CD14-positive monocyte (primary cell): Measurements from ENCODE around the gene PAEP. TPM values are rescaled to one million over a fixed set of nuclear protein-coding genes. Genes with fewer than 3 reads are reported as not detected.

ENCODE experiments used
- DNase-seq, 3 donors: peaks; one replicate each; pipeline ENCODE4 v3.0.0-alpha.2; 2011 to 2022
- H2AFZ ChIP-seq: 2 replicates; pipeline ENCODE4 v1.6.0; 2012; ENCODE audit warnings: mild to moderate bottlenecking, low read depth, low read length, inconsistent platforms; ENCODE audit not compliant: insufficient read depth, poor library complexity, severe bottlenecking
- H3K27ac ChIP-seq, 2 donors: 1 replicate in 1 of 2; 2 replicates in 1 of 2; pipeline ENCODE4 v1.5.1; 2012 to 2013; ENCODE audit warnings: low read length in 2 of 2, control low read depth in 1 of 2, inconsistent platforms in 1 of 2, low read depth in 1 of 2, mild to moderate bottlenecking in 1 of 2
- H3K27me3 ChIP-seq, 2 donors: one replicate each; pipeline versions ENCODE4 v1.6.0 to v1.6.1; 2011 to 2013; ENCODE audit warnings: low read length in 2 of 2; ENCODE audit not compliant: control insufficient read depth in 2 of 2, insufficient read depth in 2 of 2
- H3K36me3 ChIP-seq, 2 donors: replicated peaks in 1 of 2; 1 replicate in 1 of 2; 2 replicates in 1 of 2; pipeline versions ENCODE4 v1.5.1 to v1.6.1; 2012 to 2013; ENCODE audit warnings: low read length in 2 of 2, control low read depth in 1 of 2, inconsistent platforms in 1 of 2, mild to moderate bottlenecking in 1 of 2; ENCODE audit not compliant: insufficient read depth in 2 of 2, control insufficient read depth in 1 of 2
- H3K4me1 ChIP-seq, 2 donors: 1 replicate in 1 of 2; 2 replicates in 1 of 2; pipeline versions ENCODE4 v1.5.1 to v1.6.1; 2012 to 2013; ENCODE audit warnings: low read length in 2 of 2, control low read depth in 1 of 2, inconsistent platforms in 1 of 2, mild to moderate bottlenecking in 1 of 2, moderate library complexity in 1 of 2; ENCODE audit not compliant: insufficient read depth in 2 of 2, control insufficient read depth in 1 of 2
- H3K4me2 ChIP-seq: replicated peaks from 2 replicates; pipeline ENCODE3; 2012; ENCODE audit warnings: low read length, moderate library complexity, mild to moderate bottlenecking; ENCODE audit not compliant: poor library complexity, severe bottlenecking; ENCODE audit errors: extremely low read depth
- H3K4me3 ChIP-seq, 3 experiments: fragments of 200-600 bp in 1 of 3; sonication (generic) in 1 of 3; replicated peaks in 1 of 3; 1 replicate in 2 of 3; 2 replicates in 1 of 3; pipeline ENCODE4 v1.5.1; 2011 to 2013; ENCODE audit warnings: low read length in 3 of 3, mild to moderate bottlenecking in 3 of 3, control low read depth in 2 of 3, low read depth in 2 of 3, inconsistent platforms in 1 of 3, moderate library complexity in 1 of 3
- H3K79me2 ChIP-seq: 2 replicates; pipeline ENCODE4 v1.6.0; 2012; ENCODE audit warnings: mild to moderate bottlenecking, control low read depth, inconsistent platforms, low read length, moderate library complexity; ENCODE audit not compliant: insufficient read depth
- H3K9ac ChIP-seq: 2 replicates; pipeline ENCODE4 v1.6.0; 2017; ENCODE audit warnings: low read length, mild to moderate bottlenecking; ENCODE audit not compliant: insufficient read depth, poor library complexity, severe bottlenecking
- H3K9me3 ChIP-seq, 2 donors: replicated peaks in 1 of 2; 1 replicate in 1 of 2; 2 replicates in 1 of 2; pipeline versions ENCODE4 v1.5.1 to v1.6.1; 2012 to 2013; ENCODE audit warnings: low read length in 2 of 2, control low read depth in 1 of 2; ENCODE audit not compliant: control insufficient read depth in 1 of 2, insufficient read depth in 1 of 2
- H4K20me1 ChIP-seq: 2 replicates; pipeline ENCODE4 v1.6.0; 2012; ENCODE audit warnings: mild to moderate bottlenecking, low read length, control low read depth, moderate library complexity; ENCODE audit not compliant: insufficient read depth
- H3K27ac Mint-ChIP-seq, 7 donors: one replicate each; pipeline ENCODE4 v1.8.0; 2020; ENCODE audit warnings: mild to moderate bottlenecking in 7 of 7, mixed read lengths in 7 of 7, moderate library complexity in 6 of 7, inconsistent platforms in 2 of 7
- H3K27me3 Mint-ChIP-seq, 3 donors: one replicate each; pipeline ENCODE4 v1.8.0; 2021 to 2022; ENCODE audit warnings: low read depth in 3 of 3, mild to moderate bottlenecking in 3 of 3, mixed read lengths in 3 of 3, moderate library complexity in 3 of 3, inconsistent platforms in 1 of 3
- H3K36me3 Mint-ChIP-seq, 2 donors: one replicate each; pipeline ENCODE4 v1.8.0; 2020; ENCODE audit warnings: mixed read lengths in 2 of 2, inconsistent platforms in 1 of 2, mild to moderate bottlenecking in 1 of 2
- H3K4me1 Mint-ChIP-seq: one replicate; pipeline ENCODE4 v1.8.0; 2020; ENCODE audit warnings: mild to moderate bottlenecking, mixed read lengths
- H3K4me3 Mint-ChIP-seq, 2 donors: one replicate each; pipeline ENCODE4 v1.8.0; 2020; ENCODE audit warnings: mild to moderate bottlenecking in 2 of 2, mixed read lengths in 2 of 2, moderate library complexity in 1 of 2
- H3K9me3 Mint-ChIP-seq, 7 donors: one replicate each; pipeline ENCODE4 v1.8.0; 2020 to 2022; ENCODE audit warnings: mixed read lengths in 7 of 7, mild to moderate bottlenecking in 6 of 7, moderate library complexity in 6 of 7, inconsistent platforms in 2 of 7
- CTCF ChIP-seq: fragments of 200-600 bp; IDR thresholded peaks from one replicate; pipeline ENCODE4 v1.8.0; 2022; ENCODE audit warnings: antibody characterized with exemption, mild to moderate bottlenecking
- WGBS: methylation state at CpG from one replicate; pipeline ENCODE4 v1.1.5; 2013; ENCODE audit warnings: missing lambda C conversion rate; ENCODE audit not compliant: insufficient coverage; 5-methylcytosine and 5-hydroxymethylcytosine counted together
- intact Hi-C, 2 donors: fragments of 100-400 bp; cut with micrococcal nuclease; formaldehyde crosslinking; loops; one replicate each; pipeline versions ENCODE4 v1.15.0 to v1.15.1; 2023
- polyA plus RNA-seq, 3 donors: library from polyadenylated mRNA; depleted of rRNA in 1 of 3; unstranded in 2 of 3; stranded (reverse) in 1 of 3; fragments of 300-500 nt in 2 of 3; fragments of >200 nt in 1 of 3; fragmentation: Illumina TruSeq in 2 of 3; gene quantifications; 1 replicate in 2 of 3; 2 replicates in 1 of 3; pipeline ENCODE4 v1.2.3, GENCODE V29; 2012 to 2021

The PAEP gene
- polyA plus RNA-seq, 3 donors, result not detected

GRCh38 chr9:135587658-135588057, 26.1 kb downstream of the PAEP start:
- no peaks in the 10 kb centered on the region for H3K79me2 ChIP-seq
- Mint-ChIP-seq H3K36me3 (no peaks in the 10 kb centered on the region), H3K4me3 (no peak overlapping the region), H3K27ac (no peak overlapping the region), H3K27me3 (peaks cover 0 to 3% (median 2%) of the 10 kb centered on the region in 3 donors), H3K4me1 (no peaks in the 10 kb centered on the region), H3K9me3 (peaks cover 0 to 3% (median 0%) of the 10 kb centered on the region in 7 donors)
- H3K36me3 ChIP-seq, result no peaks in the 10 kb centered on the region
- no peaks in the 10 kb centered on the region for H3K4me1 ChIP-seq
- WGBS, result no CpG with 5 or more reads among the region's 7 CpGs
- H3K9ac ChIP-seq, result no peak overlapping the region
- H3K27me3 ChIP-seq, result no peaks in the 10 kb centered on the region
- intact Hi-C loops, result no loop called here
- H4K20me1 ChIP-seq, result no peaks in the 10 kb centered on the region
- no peak overlapping the region for H2AFZ ChIP-seq
- no peak for DNase-seq
- no peak overlapping the region for H3K4me2 ChIP-seq
- no peak overlapping the region for H3K27ac ChIP-seq
- no peaks in the 10 kb centered on the region for H3K9me3 ChIP-seq
- no peak overlapping the region for H3K4me3 ChIP-seq
- no peak for TF ChIP-seq CTCF

GRCh38 chr9:135588371-135588770, 26.8 kb downstream of the PAEP start:
- Mint-ChIP-seq H3K27ac (no peak overlapping the region), H3K4me3 (no peak overlapping the region), H3K9me3 (peaks cover 0 to 3% (median 0%) of the 10 kb centered on the region in 7 donors), H3K27me3 (peaks cover 0 to 3% (median 2%) of the 10 kb centered on the region in 3 donors), H3K36me3 (no peaks in the 10 kb centered on the region), H3K4me1 (no peaks in the 10 kb centered on the region)
- intact Hi-C loops, result no loop called here
- H3K4me3 ChIP-seq, result no peak overlapping the region
- H4K20me1 ChIP-seq, result no peaks in the 10 kb centered on the region
- no peak overlapping the region for H3K4me2 ChIP-seq
- H3K9ac ChIP-seq, result no peak overlapping the region
- H3K79me2 ChIP-seq, result no peaks in the 10 kb centered on the region
- H3K9me3 ChIP-seq, result no peaks in the 10 kb centered on the region
- H3K36me3 ChIP-seq, result no peaks in the 10 kb centered on the region
- H3K4me1 ChIP-seq, result no peaks in the 10 kb centered on the region
- DNase-seq, result no peak
- no peak overlapping the region for H2AFZ ChIP-seq
- no peak overlapping the region for H3K27ac ChIP-seq
- H3K27me3 ChIP-seq, result no peaks in the 10 kb centered on the region
- TF ChIP-seq CTCF, result no peak
- WGBS, result 90% methylated on average over 9 of the region's 9 CpGs
